ENCODE measurements around the gene CASZ1. TPM values are rescaled to one million over a fixed set of nuclear protein-coding genes. Genes with fewer than 3 reads are reported as not detected.

CASZ1 gene
- total RNA-seq, 1 experiment from 2014 or later = 11.1 TPM

DNA sequence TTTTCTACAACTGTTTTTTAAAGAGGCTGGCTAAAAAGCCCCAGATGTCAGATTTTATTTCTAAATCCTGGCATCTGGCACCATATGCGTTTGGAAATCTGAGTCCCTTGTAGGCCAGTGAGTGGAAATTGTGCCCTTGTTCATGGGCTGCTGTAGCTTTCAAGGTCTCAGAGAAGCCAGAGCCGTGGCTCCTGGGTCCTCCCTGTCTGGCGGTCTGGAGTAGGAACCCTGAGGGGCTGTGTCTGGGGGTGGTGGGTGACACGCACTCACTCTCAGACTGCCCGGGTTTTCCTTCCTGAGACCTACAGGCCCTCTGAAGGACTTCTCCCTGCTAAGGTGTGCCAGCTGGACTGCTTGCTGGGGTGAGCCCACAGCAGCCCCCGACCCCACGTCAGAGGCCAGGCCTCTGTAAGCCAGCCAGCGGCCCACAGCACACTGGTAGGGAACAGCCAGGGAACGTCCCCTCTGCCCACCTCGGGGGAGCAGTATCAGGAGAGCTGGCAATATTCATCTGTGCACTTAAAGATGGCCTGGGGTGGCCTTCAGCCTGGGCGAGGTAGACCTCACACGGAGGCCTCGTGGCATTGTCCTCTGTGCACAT is 170.2 kb downstream of the CASZ1 start:
- CTCF ChIA-PET = interaction anchor here (0.5 to 0.7 kb wide), 2 partner anchors 96 to 264 kb away, joined by 3 read pairs; no protein-coding TSS in a partner anchor
- POLR2A ChIA-PET = interaction anchor here (0.6 kb wide), 1 partner anchor 18 kb away, joined by 5 read pairs; no protein-coding TSS in a partner anchor
- intact Hi-C loops (cut with micrococcal nuclease) = no loop called here
- Mint-ChIP-seq H3K9me3 (ENCODE audit: unreplicated experiment) (no peaks in the 10 kb centered on the region), H3K36me3 (ENCODE audit: insufficient read depth, unreplicated experiment) (peaks cover 14% of the 10 kb centered on the region), H3K27ac (ENCODE audit: low read depth, unreplicated experiment) (no peak overlapping the region), H3K4me1 (ENCODE audit: insufficient read depth, unreplicated experiment) (no peaks in the 10 kb centered on the region), H3K4me3 (ENCODE audit: unreplicated experiment) (no peak overlapping the region), H3K27me3 (ENCODE audit: insufficient read depth, unreplicated experiment) (no peaks in the 10 kb centered on the region)
- BruUV-seq (replicated peaks) = no TSS peak
- TF ChIP-seq, protein P1, sequence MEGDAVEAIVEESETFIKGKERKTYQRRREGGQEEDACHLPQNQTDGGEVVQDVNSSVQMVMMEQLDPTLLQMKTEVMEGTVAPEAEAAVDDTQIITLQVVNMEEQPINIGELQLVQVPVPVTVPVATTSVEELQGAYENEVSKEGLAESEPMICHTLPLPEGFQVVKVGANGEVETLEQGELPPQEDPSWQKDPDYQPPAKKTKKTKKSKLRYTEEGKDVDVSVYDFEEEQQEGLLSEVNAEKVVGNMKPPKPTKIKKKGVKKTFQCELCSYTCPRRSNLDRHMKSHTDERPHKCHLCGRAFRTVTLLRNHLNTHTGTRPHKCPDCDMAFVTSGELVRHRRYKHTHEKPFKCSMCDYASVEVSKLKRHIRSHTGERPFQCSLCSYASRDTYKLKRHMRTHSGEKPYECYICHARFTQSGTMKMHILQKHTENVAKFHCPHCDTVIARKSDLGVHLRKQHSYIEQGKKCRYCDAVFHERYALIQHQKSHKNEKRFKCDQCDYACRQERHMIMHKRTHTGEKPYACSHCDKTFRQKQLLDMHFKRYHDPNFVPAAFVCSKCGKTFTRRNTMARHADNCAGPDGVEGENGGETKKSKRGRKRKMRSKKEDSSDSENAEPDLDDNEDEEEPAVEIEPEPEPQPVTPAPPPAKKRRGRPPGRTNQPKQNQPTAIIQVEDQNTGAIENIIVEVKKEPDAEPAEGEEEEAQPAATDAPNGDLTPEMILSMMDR (IDR thresholded peaks at IDR 0.05; ENCODE audit: unreplicated experiment) = no peak
- DNase-seq (ENCODE audit: unreplicated experiment) = no peak

DNA sequence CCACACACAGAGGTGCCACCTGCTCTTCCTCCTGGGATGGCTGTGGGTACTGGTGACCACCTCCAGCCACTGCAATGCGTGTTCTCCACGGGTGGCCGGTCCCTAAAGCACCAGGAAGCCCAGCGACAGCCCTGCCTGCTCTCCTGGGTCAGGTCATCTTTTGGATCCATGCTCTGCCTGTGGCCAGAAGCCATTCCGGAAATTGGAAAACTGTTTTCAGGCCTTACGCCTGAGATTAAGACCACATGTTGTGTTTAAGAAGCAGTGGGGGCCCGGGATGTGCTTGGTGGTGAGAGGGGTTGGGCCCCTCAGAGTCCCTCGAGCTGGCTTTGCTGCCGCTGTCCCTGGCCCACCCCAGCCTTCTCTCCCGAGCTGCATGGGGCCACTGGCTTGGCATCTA is 170.9 kb downstream of the CASZ1 start:
- no peaks in the 10 kb centered on the region for H3K9me3 Mint-ChIP-seq (ENCODE audit: unreplicated experiment)

DNA sequence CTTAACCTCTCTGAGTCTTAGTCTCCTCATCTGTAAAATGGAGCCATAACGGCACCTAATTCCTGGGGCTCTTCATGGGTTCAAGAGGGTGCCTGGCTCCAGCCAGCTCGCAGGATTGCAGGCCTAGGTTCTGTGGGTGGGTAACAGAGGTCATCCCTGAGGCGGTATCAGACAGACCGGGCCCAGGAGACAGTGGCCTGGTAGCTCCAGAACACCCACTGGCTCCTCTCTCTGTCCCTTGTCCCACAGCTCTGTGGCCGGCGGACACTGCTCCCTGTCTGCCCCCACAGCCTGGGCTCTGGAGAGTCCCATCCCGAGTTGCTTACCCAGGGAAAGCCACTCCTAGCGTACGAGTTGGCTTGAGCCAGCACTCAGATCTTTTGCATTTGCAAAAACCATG is 171.4 kb downstream of the CASZ1 start:
- peaks cover 20% of the 10 kb centered on the region for H3K36me3 Mint-ChIP-seq (ENCODE audit: insufficient read depth, unreplicated experiment)
- POLR2A ChIA-PET = interaction anchor here (0.7 to 1.5 kb wide), 2 partner anchors 10 to 22 kb away, joined by 3 to 5 read pairs; no protein-coding TSS in a partner anchor
- no peak for DNase-seq (ENCODE audit: unreplicated experiment)
- TF ChIP-seq, protein P1 (IDR thresholded peaks at IDR 0.05; ENCODE audit: unreplicated experiment) = no peak
- H3K4me3 Mint-ChIP-seq (ENCODE audit: unreplicated experiment) = no peak overlapping the region
- no peaks in the 10 kb centered on the region for H3K4me1 Mint-ChIP-seq (ENCODE audit: insufficient read depth, unreplicated experiment)
- CTCF ChIA-PET = interaction anchor here (0.8 kb wide), 1 partner anchor 10 kb away, joined by 4 read pairs; no protein-coding TSS in a partner anchor
- intact Hi-C loops (cut with micrococcal nuclease) = no loop called here
- H3K9me3 Mint-ChIP-seq (ENCODE audit: unreplicated experiment) = no peaks in the 10 kb centered on the region
- no peaks in the 10 kb centered on the region for H3K27me3 Mint-ChIP-seq (ENCODE audit: insufficient read depth, unreplicated experiment)
- H3K27ac Mint-ChIP-seq (ENCODE audit: low read depth, unreplicated experiment) = no peak overlapping the region
- BruUV-seq (replicated peaks) = no TSS peak

More for the DNA sequence above, 170.9 kb downstream of the CASZ1 start:
- DNase-seq (ENCODE audit: unreplicated experiment) = no peak
- no peak overlapping the region for H3K4me3 Mint-ChIP-seq (ENCODE audit: unreplicated experiment)
- BruUV-seq (replicated peaks) = no TSS peak
- POLR2A ChIA-PET = interaction anchor here (1.5 kb wide), 1 partner anchor 9 kb away, joined by 5 read pairs; no protein-coding TSS in a partner anchor
- intact Hi-C loops (cut with micrococcal nuclease) = no loop called here
- H3K36me3 Mint-ChIP-seq (ENCODE audit: insufficient read depth, unreplicated experiment) = peaks cover 20% of the 10 kb centered on the region
- H3K4me1 Mint-ChIP-seq (ENCODE audit: insufficient read depth, unreplicated experiment) = no peaks in the 10 kb centered on the region
- CTCF ChIA-PET = interaction anchor here (0.7 to 0.8 kb wide), 2 partner anchors 9 to 264 kb away, joined by 3 to 4 read pairs; no protein-coding TSS in a partner anchor
- TF ChIP-seq, protein P1 (IDR thresholded peaks at IDR 0.05; ENCODE audit: unreplicated experiment) = no peak
- no peaks in the 10 kb centered on the region for H3K27me3 Mint-ChIP-seq (ENCODE audit: insufficient read depth, unreplicated experiment)
- H3K27ac Mint-ChIP-seq (ENCODE audit: low read depth, unreplicated experiment) = no peak overlapping the region

DNA sequence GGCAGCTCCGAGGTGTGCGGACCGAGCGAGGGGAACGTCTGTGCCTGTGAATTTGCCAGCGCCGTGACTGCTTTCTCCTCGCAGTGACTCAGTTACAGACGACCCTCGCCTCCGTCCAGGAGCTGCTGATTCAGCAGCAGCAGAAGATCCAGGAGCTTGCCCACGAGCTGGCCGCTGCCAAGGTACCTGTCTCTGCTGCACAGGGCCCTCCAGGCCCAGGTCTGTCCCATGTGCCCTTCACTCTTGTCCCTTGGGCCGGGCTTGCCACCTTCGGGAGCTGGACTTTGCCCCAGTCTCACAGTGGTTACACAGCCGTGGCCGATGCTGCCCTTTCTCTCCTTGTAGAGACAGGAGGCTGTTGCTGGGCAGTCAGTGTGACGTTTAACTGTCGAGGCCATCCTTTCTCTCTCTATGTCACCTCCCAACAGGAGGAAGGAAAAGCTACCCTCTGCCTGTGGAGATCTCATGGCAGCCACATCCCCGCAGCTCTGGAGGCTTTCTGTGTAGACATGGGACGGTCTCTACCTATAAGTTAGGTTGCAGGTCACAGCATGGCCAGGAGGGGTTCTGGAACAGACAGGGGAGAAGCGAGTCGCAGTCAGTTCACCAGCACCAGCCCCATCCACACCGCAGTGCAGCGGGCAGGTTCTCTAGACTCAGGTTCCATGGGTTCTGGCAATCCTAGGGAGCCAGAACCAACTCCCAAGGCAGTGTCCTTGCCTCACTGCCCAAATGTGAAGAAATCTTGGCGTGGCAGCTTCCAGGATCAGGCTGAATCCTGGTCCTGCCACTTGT is 172.0 kb downstream of the CASZ1 start:
- Mint-ChIP-seq H3K27me3 (ENCODE audit: insufficient read depth, unreplicated experiment) (no peaks in the 10 kb centered on the region), H3K9me3 (ENCODE audit: unreplicated experiment) (no peaks in the 10 kb centered on the region), H3K36me3 (ENCODE audit: insufficient read depth, unreplicated experiment) (peaks cover 17% of the 10 kb centered on the region), H3K4me3 (ENCODE audit: unreplicated experiment) (no peak overlapping the region), H3K27ac (ENCODE audit: low read depth, unreplicated experiment) (no peak overlapping the region), H3K4me1 (ENCODE audit: insufficient read depth, unreplicated experiment) (no peaks in the 10 kb centered on the region)
- TF ChIP-seq, protein P1 (IDR thresholded peaks at IDR 0.05; ENCODE audit: unreplicated experiment) = no peak
- POLR2A ChIA-PET = interaction anchor here (0.7 to 1.5 kb wide), 3 partner anchors 10 to 21 kb away, joined by 3 to 5 read pairs (median 3); no protein-coding TSS in a partner anchor
- no peak for DNase-seq (ENCODE audit: unreplicated experiment)
- intact Hi-C loops (cut with micrococcal nuclease) = no loop called here
- no TSS peak for BruUV-seq (replicated peaks)
- CTCF ChIA-PET = interaction anchor here (0.7 to 0.8 kb wide), 2 partner anchors 10 to 15 kb away, joined by 3 to 4 read pairs; no protein-coding TSS in a partner anchor

Measured in MCF 10A (cell line).